Liver (tissue), 9 donors: ENCODE measurements around the gene CHRNA4. TPM values are rescaled to one million over a fixed set of nuclear protein-coding genes. Genes with fewer than 3 reads are reported as not detected.

Experiments
- DNase-seq: peaks from one replicate; pipeline ENCODE4 v3.0.0-alpha.2; 2017; ENCODE audit warnings: low spot score
- H3K27ac ChIP-seq, 2 donors: one replicate each; pipeline ENCODE4 v1.7.0; 2013; ENCODE audit warnings: inconsistent platforms in 2 of 2, low read length in 2 of 2, control low read depth in 1 of 2, low read depth in 1 of 2, mild to moderate bottlenecking in 1 of 2
- H3K27me3 ChIP-seq, 4 donors: one replicate each; pipeline versions ENCODE4 v1.6.1 to v1.7.0; 2013; ENCODE audit warnings: low read length in 3 of 4, inconsistent platforms in 1 of 4, mild to moderate bottlenecking in 1 of 4, moderate library complexity in 1 of 4; ENCODE audit not compliant: control insufficient read depth in 4 of 4, insufficient read depth in 4 of 4
- H3K36me3 ChIP-seq, 4 donors: one replicate each; pipeline versions ENCODE4 v1.6.1 to v1.7.0; 2013; ENCODE audit warnings: low read length in 3 of 4, mild to moderate bottlenecking in 3 of 4, low read depth in 1 of 4, moderate library complexity in 1 of 4; ENCODE audit not compliant: control insufficient read depth in 4 of 4, insufficient read depth in 3 of 4
- H3K4me1 ChIP-seq, 4 donors: one replicate each; pipeline versions ENCODE4 v1.6.1 to v1.7.0; 2013; ENCODE audit warnings: low read length in 3 of 4, mild to moderate bottlenecking in 3 of 4, moderate library complexity in 1 of 4; ENCODE audit not compliant: control insufficient read depth in 4 of 4, insufficient read depth in 4 of 4
- H3K4me3 ChIP-seq, 3 donors: one replicate each; pipeline versions ENCODE4 v1.6.1 to v1.7.0; 2013; ENCODE audit warnings: low read length in 3 of 3, control low read depth in 1 of 3, low read depth in 1 of 3, mild to moderate bottlenecking in 1 of 3
- H3K9ac ChIP-seq, 2 donors: one replicate each; pipeline ENCODE4 v1.7.0; 2013; ENCODE audit warnings: low read length in 2 of 2, mild to moderate bottlenecking in 2 of 2, moderate library complexity in 2 of 2, control low read depth in 1 of 2, low read depth in 1 of 2
- H3K9me3 ChIP-seq, 4 donors: one replicate each; pipeline versions ENCODE4 v1.6.1 to v1.7.0; 2013; ENCODE audit warnings: low read length in 3 of 4; ENCODE audit not compliant: control insufficient read depth in 4 of 4
- ATF3 ChIP-seq: IDR thresholded peaks from 2 replicates; pipeline ENCODE4 v1.6.1; 2016; ENCODE audit warnings: antibody characterized with exemption
- EGR1 ChIP-seq, 2 donors: IDR thresholded peaks; 2 replicates each; pipeline ENCODE4 v1.6.1; 2016 to 2018; ENCODE audit warnings: antibody characterized with exemption in 2 of 2, low read depth in 2 of 2
- FOXA1 ChIP-seq: IDR thresholded peaks from 2 replicates; pipeline ENCODE4 v1.6.1; 2016; ENCODE audit warnings: antibody characterized with exemption
- FOXA2 ChIP-seq: IDR thresholded peaks from 2 replicates; pipeline ENCODE4 v1.6.1; 2016; ENCODE audit warnings: antibody characterized with exemption
- HNF4A ChIP-seq, 2 donors: conservative IDR thresholded peaks; 2 replicates each; pipeline ENCODE4 v1.6.1; 2016; ENCODE audit warnings: antibody characterized with exemption in 2 of 2, mild to moderate bottlenecking in 2 of 2
- HNF4G ChIP-seq: IDR thresholded peaks from 2 replicates; pipeline ENCODE4 v1.6.1; 2016; ENCODE audit warnings: antibody characterized with exemption
- JUND ChIP-seq, 2 donors: IDR thresholded peaks; 2 replicates each; pipeline ENCODE4 v1.6.1; 2016; ENCODE audit warnings: antibody characterized with exemption in 2 of 2
- MAX ChIP-seq: IDR thresholded peaks from 2 replicates; pipeline ENCODE4 v1.6.1; 2016; ENCODE audit warnings: antibody characterized with exemption
- NR2F2 ChIP-seq: IDR thresholded peaks from 2 replicates; pipeline ENCODE4 v1.6.1; 2016; ENCODE audit warnings: antibody characterized with exemption
- REST ChIP-seq: IDR thresholded peaks from 2 replicates; pipeline ENCODE4 v1.6.1; 2016; ENCODE audit warnings: antibody characterized with exemption, mild to moderate bottlenecking
- RXRA ChIP-seq, 2 donors: IDR thresholded peaks; 2 replicates each; pipeline ENCODE4 v1.6.1; 2017 to 2018; ENCODE audit warnings: antibody characterized with exemption in 2 of 2, mild to moderate bottlenecking in 1 of 2
- SP1 ChIP-seq: IDR thresholded peaks from 2 replicates; pipeline ENCODE4 v1.6.1; 2018; ENCODE audit warnings: antibody characterized with exemption, mild to moderate bottlenecking
- TAF1 ChIP-seq: conservative IDR thresholded peaks from 2 replicates; pipeline ENCODE4 v1.6.1; 2016; ENCODE audit warnings: antibody characterized with exemption, mild to moderate bottlenecking
- YY1 ChIP-seq: IDR thresholded peaks from 2 replicates; pipeline ENCODE4 v1.6.1; 2016; ENCODE audit warnings: antibody characterized with exemption, mild to moderate bottlenecking
- ZBTB33 ChIP-seq: IDR thresholded peaks from 2 replicates; pipeline ENCODE4 v1.6.1; 2016; ENCODE audit warnings: antibody characterized with exemption
- WGBS: extraction: QIAGEN DNeasy Blood & Tissue Kit; methylation state at CpG from one replicate; pipeline ENCODE4 v1.1.7; 2013; 5-methylcytosine and 5-hydroxymethylcytosine counted together
- polyA plus RNA-seq, 2 donors: library from polyadenylated mRNA; stranded (reverse) in 1 of 2; unstranded in 1 of 2; fragments of 200-250 nt in 1 of 2; fragments of >200 nt in 1 of 2; fragmentation: Nextera tagmentation in 1 of 2; extraction: Ambion mirVana in 1 of 2; gene quantifications; one replicate each; pipeline versions ENCODE4 v1.2.1 to v1.2.3, GENCODE V29; 2013 to 2015
- total RNA-seq, 2 donors: library from RNA; depleted of rRNA; stranded (reverse); fragments of >200 nt; gene quantifications; one replicate each; pipeline ENCODE4 v1.2.3, GENCODE V29; 2014
- donor health status: healthy.
- donor health status: healthy.
- donor health status: healthy.
- donor health status: healthy.
- donor health status: healthy.

CHRNA4 gene
- total and polyA plus RNA-seq, 4 donors: 3.2 to 23.3 (median 6.4) TPM; not detected in 1

- DNase-seq: no peak
- Histone ChIP-seq H3K36me3 (no peaks in the 10 kb centered on the region), H3K4me3 (no peak overlapping the region), H3K27ac (no peak overlapping the region), H3K9ac (no peak overlapping the region), H3K9me3 (no peaks in the 10 kb centered on the region), H3K27me3 (no peaks in the 10 kb centered on the region), H3K4me1 (peaks cover 0 to 26% (median 15%) of the 10 kb centered on the region in 4 donors)
- no peak for TF ChIP-seq ZBTB33
- 69% methylated on average over 21 of the region's 21 CpGs for WGBS
Observed at GRCh38 chr20:63344616-63345327, 16.4 kb downstream of the CHRNA4 start.

GRCh38 chr20:63343460-63344445 is 17.4 kb downstream of the CHRNA4 start:
- no peaks in the 10 kb centered on the region for H3K27me3 ChIP-seq
- H3K9ac ChIP-seq: no peak overlapping the region
- TF ChIP-seq REST: no peak
- peaks cover 0 to 26% (median 15%) of the 10 kb centered on the region in 4 donors for H3K4me1 ChIP-seq
- no peaks in the 10 kb centered on the region for H3K9me3 ChIP-seq
- WGBS: 58% methylated on average over 37 of the region's 37 CpGs
- no peaks in the 10 kb centered on the region for H3K36me3 ChIP-seq
- no peak overlapping the region for H3K27ac ChIP-seq
- H3K4me3 ChIP-seq: no peak overlapping the region
- DNase-seq: no peak

- TF ChIP-seq FOXA1 (no peak), MAX (no peak), SP1 (no peak), RXRA (IDR thresholded peaks at IDR 0.05) (no peak), HNF4A (conservative IDR thresholded peaks at IDR 0.05) (no peak), FOXA2 (no peak), YY1 (no peak), JUND (IDR thresholded peaks at IDR 0.05) (no peak), HNF4G (no peak), TAF1 (no peak), ZBTB33 (no peak), NR2F2 (no peak), EGR1 (IDR thresholded peaks at IDR 0.05; ENCODE audit: low read depth in 2 of 2) (no peak), ATF3 (no peak)
- Histone ChIP-seq H3K4me1 (peaks cover 0 to 23% (median 15%) of the 10 kb centered on the region in 4 donors), H3K27me3 (no peaks in the 10 kb centered on the region), H3K9me3 (no peaks in the 10 kb centered on the region), H3K36me3 (no peaks in the 10 kb centered on the region), H3K27ac (no peak overlapping the region), H3K4me3 (no peak overlapping the region), H3K9ac (no peak overlapping the region)
- 89% methylated on average over 59 of the region's 59 CpGs for WGBS
- DNase-seq: no peak
Observed at GRCh38 chr20:63342561-63343459, 18.3 kb downstream of the CHRNA4 start.
